ENCODE data around the gene FAM89B.

DNA sequence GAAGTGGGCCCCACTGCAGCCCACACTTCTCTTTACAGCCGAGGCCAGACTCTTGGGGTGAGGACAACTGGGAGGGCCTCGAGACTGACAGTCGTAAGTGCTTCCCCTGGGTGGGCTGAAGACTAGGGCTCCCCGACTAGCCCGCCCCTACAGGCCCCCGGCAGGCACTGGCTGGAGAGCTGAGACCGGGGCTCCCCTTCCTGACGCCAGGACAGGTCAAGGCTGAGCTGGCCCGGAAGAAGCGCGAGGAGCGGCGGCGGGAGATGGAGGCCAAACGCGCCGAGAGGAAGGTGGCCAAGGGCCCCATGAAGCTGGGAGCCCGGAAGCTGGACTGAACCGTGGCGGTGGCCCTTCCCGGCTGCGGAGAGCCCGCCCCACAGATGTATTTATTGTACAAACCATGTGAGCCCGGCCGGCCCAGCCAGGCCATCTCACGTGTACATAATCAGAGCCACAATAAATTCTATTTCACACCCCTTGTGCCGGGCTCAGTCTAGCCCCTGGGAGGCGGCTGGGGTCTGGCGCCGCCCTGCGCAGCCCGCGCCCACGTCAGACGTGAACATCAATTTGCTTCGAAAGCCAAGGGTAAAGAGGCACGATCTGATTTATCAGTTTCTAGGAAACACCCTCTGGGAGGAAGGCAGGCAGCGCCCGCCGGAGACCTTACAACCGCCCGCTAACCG, 34.0 kb upstream of the FAM89B start:
- TF ChIP-seq FOXP2 (optimal IDR thresholded peaks at IDR 0.05; ENCODE audit: borderline replicate concordance, extremely low read depth, extremely low read length, insufficient read depth): no peak
- no peak for TF ChIP-seq TAF1 (IDR thresholded peaks at IDR 0.05; ENCODE audit: borderline replicate concordance, insufficient read depth, low read length)
- peak; percentile 59; the same call in 1 of the 2 replicates for TF ChIP-seq POLR2AphosphoS5 (IDR thresholded peaks at IDR 0.05; ENCODE audit: low read depth, low read length)
- TF ChIP-seq SIN3A (IDR thresholded peaks at IDR 0.05; ENCODE audit: borderline replicate concordance, insufficient read depth, low read length): no peak
- TF ChIP-seq, protein P1, sequence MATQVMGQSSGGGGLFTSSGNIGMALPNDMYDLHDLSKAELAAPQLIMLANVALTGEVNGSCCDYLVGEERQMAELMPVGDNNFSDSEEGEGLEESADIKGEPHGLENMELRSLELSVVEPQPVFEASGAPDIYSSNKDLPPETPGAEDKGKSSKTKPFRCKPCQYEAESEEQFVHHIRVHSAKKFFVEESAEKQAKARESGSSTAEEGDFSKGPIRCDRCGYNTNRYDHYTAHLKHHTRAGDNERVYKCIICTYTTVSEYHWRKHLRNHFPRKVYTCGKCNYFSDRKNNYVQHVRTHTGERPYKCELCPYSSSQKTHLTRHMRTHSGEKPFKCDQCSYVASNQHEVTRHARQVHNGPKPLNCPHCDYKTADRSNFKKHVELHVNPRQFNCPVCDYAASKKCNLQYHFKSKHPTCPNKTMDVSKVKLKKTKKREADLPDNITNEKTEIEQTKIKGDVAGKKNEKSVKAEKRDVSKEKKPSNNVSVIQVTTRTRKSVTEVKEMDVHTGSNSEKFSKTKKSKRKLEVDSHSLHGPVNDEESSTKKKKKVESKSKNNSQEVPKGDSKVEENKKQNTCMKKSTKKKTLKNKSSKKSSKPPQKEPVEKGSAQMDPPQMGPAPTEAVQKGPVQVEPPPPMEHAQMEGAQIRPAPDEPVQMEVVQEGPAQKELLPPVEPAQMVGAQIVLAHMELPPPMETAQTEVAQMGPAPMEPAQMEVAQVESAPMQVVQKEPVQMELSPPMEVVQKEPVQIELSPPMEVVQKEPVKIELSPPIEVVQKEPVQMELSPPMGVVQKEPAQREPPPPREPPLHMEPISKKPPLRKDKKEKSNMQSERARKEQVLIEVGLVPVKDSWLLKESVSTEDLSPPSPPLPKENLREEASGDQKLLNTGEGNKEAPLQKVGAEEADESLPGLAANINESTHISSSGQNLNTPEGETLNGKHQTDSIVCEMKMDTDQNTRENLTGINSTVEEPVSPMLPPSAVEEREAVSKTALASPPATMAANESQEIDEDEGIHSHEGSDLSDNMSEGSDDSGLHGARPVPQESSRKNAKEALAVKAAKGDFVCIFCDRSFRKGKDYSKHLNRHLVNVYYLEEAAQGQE (IDR thresholded peaks at IDR 0.05; ENCODE audit: insufficient read depth in 1 of 2, low read depth in 2 of 2, low read length in 2 of 2): no peak
